ENCODE data around the gene MAPKAPK5. TPM values are rescaled to one million over a fixed set of nuclear protein-coding genes. Genes with fewer than 3 reads are reported as not detected.

MAPKAPK5 gene
- total and polyA plus RNA-seq, 2 experiments from 2014 or later: 64.3 to 92.9 TPM

GRCh38 chr12:111850526-111850925 is 8.5 kb downstream of the MAPKAPK5 start:
- no peak for TF ChIP-seq CTCF (IDR thresholded peaks at IDR 0.05; ENCODE audit: low read depth, low read length)
- no peak overlapping the region for H3K27ac ChIP-seq

GRCh38 chr12:111858186-111858585 is 16.2 kb downstream of the MAPKAPK5 start:
- peaks cover 14% of the 10 kb centered on the region for H3K4me1 ChIP-seq (ENCODE audit: low read depth)
- H3K4me3 ChIP-seq: no peak overlapping the region
- no peak for TF ChIP-seq CTCF (IDR thresholded peaks at IDR 0.05; ENCODE audit: low read depth, low read length)
- no peaks in the 10 kb centered on the region for H3K36me3 ChIP-seq
- H3K27me3 ChIP-seq: no peaks in the 10 kb centered on the region
- no peak for DNase-seq (ENCODE audit: low read depth in 1 of 2, low spot score in 1 of 2)
- no peak overlapping the region for H3K27ac ChIP-seq
- no peaks in the 10 kb centered on the region for H3K9me3 ChIP-seq (ENCODE audit: low read depth)

More at GRCh38 chr12:111850526-111850925, 8.5 kb downstream of the MAPKAPK5 start:
- DNase-seq (ENCODE audit: low read depth in 1 of 2, low spot score in 1 of 2): no peak
- no peaks in the 10 kb centered on the region for H3K27me3 ChIP-seq
- no peak overlapping the region for H3K4me3 ChIP-seq
- peaks cover 3% of the 10 kb centered on the region for H3K4me1 ChIP-seq (ENCODE audit: low read depth)
- H3K9me3 ChIP-seq (ENCODE audit: low read depth): no peaks in the 10 kb centered on the region
- H3K36me3 ChIP-seq: no peaks in the 10 kb centered on the region

GRCh38 chr12:111858778-111859177 is 16.8 kb downstream of the MAPKAPK5 start:
- Histone ChIP-seq H3K4me1 (ENCODE audit: low read depth) (peaks cover 16% of the 10 kb centered on the region), H3K27me3 (no peaks in the 10 kb centered on the region), H3K9me3 (ENCODE audit: low read depth) (no peaks in the 10 kb centered on the region), H3K36me3 (no peaks in the 10 kb centered on the region), H3K27ac (no peak overlapping the region), H3K4me3 (no peak overlapping the region)
- no peak for DNase-seq (ENCODE audit: low read depth in 1 of 2, low spot score in 1 of 2)
- TF ChIP-seq CTCF (IDR thresholded peaks at IDR 0.05; ENCODE audit: low read depth, low read length): no peak

- DNase-seq (ENCODE audit: low read depth in 1 of 2, low spot score in 1 of 2): no peak
- H3K36me3 ChIP-seq: peaks cover 15% of the 10 kb centered on the region
- peaks cover 20% of the 10 kb centered on the region for H3K4me1 ChIP-seq (ENCODE audit: low read depth)
- TF ChIP-seq CTCF (IDR thresholded peaks at IDR 0.05; ENCODE audit: low read depth, low read length): no peak
- H3K27me3 ChIP-seq: no peaks in the 10 kb centered on the region
- no peak overlapping the region for H3K4me3 ChIP-seq
- no peaks in the 10 kb centered on the region for H3K9me3 ChIP-seq (ENCODE audit: low read depth)
- no peak overlapping the region for H3K27ac ChIP-seq
These were observed 22.9 kb downstream of the MAPKAPK5 start for GRCh38 chr12:111864913-111865312.

GRCh38 chr12:111867531-111867930 is 25.5 kb downstream of the MAPKAPK5 start:
- Histone ChIP-seq H3K4me3 (no peak overlapping the region), H3K27me3 (no peaks in the 10 kb centered on the region), H3K27ac (no peak overlapping the region), H3K36me3 (peaks cover 33% of the 10 kb centered on the region), H3K9me3 (ENCODE audit: low read depth) (peaks cover 3% of the 10 kb centered on the region), H3K4me1 (ENCODE audit: low read depth) (peaks cover 12% of the 10 kb centered on the region)
- no peak for TF ChIP-seq CTCF (IDR thresholded peaks at IDR 0.05; ENCODE audit: low read depth, low read length)
- DNase-seq (ENCODE audit: low read depth in 1 of 2, low spot score in 1 of 2): no peak

Data from cardiac muscle cell (in vitro differentiated cells and primary cell).